ENCODE measurements around the gene NTM.

NTM gene

GRCh38 chr11:131885431-131885830, 515.0 kb downstream of the NTM start:
- DNase-seq, result no peak

- no peak for DNase-seq
These were observed 515.8 kb downstream of the NTM start for GRCh38 chr11:131886201-131886600.

- no peak for DNase-seq
These were observed 517.9 kb downstream of the NTM start for GRCh38 chr11:131888230-131888855.

GRCh38 chr11:131889146-131889577, 518.7 kb downstream of the NTM start:
- no peak for DNase-seq

DNA sequence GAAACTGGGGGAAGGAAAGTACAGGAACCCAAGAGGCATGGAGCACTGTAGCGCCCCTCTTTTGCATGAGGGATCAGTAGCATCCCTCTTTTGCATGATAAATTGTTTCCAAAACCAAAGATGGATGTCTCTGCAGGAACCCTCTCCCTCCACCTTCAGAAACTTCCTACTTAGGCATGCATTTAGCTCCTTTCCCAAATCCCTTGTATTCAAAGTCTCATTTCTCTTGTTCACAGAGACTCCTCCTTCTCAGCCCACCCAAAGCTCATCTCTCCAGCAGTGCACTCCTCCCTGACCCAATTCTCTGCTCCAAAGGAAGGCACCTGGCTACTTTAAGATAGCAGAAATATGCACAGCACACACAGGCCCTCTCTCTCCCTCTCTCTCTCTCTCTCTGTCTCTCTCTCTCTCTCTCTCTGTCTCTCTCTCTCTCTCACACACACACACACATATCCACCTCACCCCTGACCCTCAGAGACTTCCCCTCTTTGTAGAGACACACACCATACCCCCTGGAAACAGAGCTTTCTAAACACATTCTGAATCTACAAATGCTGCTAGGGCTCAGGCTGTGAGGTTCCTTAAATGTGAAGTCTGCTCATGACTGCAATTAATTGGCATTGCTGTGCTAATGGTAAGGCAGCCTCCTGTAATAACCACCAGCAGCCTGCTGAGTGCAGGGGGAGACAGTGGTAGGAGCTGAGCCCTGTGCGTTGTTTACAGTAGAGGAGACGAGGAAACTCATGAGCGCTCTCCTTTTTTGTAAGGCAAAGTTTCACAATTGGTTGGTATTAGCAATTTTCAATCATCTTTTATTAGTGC, 519.6 kb downstream of the NTM start:
- DNase-seq, result no peak

DNA sequence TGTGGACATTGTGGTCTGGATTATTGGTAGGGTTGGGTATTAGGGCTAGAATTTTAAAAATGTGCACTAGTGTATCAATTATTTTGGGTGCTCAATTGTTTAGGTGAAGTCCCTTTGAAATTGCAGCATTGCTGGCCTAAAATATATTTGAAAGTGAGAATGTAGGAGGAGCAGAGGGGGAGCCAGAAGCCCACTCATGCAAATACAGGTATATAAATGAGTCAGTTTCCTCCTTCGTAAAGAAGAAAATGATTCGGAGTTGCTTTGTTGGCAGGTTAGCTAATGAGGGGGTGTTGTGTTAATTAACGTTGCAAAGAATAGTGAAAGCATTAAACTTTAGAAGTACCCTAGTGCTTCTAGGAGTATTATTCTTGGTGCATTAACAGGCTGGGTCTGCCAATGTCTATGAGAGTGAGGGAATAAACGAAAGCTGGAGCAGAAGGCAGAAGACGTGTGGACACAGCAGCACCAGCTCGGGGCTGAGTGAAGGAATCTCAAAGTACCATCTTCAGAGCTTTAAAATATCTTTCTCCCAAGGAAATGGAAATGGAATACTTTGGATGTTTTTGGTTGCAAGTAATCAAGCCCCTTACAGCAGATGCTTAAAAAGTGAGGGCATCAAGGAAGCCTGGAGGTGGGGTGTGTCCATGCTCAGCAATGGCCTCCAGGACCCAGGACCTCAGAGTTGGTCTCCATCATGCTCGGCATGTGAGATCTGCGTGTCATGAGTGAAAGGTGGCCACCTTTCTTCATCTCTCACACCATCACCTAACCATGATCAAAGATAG, 522.9 kb downstream of the NTM start:
- no peak for DNase-seq

DNA sequence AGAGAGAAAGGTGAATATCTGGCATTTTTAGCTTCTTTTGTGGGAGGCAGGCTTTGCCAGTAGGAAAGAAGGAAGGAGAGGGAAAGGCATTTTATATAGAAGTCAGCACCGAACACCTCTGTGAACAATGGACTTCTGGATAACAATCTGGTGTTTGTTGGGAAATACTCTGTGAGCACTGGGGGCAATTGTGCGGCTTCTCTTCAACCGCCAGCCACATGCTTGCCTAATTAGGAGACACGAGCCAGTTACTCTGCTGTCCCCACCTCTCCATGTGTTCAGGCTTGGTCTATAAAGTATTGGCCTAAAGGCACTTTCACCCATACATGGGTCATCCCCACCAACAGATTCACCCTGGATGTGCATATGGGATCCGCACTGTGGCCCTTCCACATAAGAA, 523.6 kb downstream of the NTM start:
- no peak for DNase-seq

DNA sequence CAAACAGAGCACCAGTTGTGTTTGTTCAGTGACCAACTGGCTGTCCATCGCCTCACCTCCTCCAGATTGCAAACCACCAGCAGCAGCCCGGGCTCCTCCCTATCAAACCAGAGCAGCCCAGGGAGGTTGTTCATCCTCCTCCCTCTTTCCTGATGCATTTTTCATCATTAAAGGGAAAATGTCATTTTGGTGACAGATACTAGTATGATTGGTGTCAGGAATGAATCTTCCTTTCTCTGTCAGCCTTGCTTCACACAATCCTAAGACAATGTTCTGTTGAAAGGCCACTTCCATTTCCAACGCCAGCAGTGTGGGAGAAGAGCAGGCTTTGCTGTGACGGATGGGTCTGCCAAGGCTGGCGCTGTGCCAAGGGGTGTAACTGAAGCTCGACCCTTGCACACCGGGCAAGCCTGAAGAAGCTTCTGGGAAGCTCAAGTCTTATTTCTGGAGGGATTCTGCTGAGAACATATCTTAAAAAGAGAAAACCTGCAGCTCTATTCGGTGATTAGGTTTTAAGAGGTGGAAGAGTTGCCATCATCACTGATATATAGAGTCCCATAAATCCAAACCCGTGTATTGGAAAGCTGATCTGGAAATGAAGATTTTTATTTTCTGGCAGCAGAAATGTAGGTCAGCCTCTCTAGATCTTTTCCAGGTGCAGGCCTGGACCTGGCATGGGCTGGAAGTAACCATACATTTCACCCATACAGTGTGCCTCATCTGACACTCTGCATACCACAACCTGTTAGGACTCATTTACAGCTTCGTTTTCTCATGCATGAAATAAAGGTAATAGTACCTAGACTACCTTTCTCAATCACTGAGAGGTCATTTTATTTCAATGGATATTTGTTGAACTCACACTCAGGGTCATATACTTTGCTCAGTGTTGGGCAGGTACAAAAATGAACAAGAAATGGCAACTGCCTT, 524.5 kb downstream of the NTM start:
- no peak for DNase-seq

DNA sequence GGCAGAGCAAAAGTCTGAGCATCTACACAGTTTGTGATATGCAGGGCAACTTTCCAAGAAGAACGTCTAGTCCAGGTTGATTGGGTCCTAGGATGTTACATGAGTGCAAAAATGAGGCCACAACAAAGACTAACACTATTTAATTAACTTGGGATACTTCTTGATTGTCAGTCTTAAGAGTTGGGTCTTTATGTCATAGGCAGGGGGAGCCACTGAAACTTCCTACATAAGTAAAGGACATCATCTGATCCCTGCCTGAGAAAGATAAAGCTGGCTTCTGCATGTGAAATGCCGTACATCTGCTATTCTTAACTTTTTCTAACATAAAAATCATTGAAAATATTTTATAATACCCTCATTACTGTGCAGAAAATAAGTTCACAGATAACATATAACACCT, 525.5 kb downstream of the NTM start:
- no peak for DNase-seq

- no peak for DNase-seq
These were observed 526.7 kb downstream of the NTM start for GRCh38 chr11:131896978-131897615.

DNA sequence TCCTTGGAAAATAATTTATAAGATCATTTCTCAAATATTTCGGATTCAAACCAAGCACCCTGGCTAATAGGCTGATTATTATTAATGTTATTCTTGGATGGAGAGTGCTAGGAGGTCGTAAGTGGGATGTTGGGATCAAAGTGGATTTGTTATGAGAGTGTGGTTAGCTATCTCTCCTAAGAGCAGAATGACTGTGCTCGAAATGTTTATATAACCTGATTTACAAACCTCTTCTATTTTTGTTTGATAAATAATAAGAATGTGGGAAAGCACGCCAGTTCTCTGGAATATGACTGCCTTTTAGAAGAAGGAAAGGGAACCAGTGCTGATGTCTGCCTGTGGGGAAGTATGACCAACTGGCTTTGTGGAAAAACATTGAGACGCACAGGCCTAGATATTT, 527.5 kb downstream of the NTM start:
- DNase-seq, result no peak

DNA sequence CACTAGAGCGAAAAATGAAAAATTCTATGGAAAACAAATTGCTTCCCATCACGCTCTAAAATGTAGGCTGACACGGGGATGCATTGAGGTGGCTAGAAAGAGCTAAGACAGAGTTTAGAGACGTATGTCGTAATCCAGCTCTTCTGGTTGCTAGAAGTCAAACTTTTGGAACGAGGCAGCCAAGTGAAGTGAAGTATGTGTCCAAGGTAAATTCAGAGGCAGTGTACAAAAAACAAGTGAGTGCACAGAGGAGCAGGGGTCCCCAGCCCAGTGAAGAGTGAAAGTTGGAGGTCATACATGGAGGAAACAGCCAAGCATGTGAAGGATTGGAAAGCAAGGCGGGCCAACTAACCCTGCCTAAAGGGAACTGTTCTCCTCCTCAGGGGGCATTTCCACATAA, 528.5 kb downstream of the NTM start:
- no peak for DNase-seq

- no peak for DNase-seq
These were observed 529.6 kb downstream of the NTM start for GRCh38 chr11:131899950-131900580.

DNA sequence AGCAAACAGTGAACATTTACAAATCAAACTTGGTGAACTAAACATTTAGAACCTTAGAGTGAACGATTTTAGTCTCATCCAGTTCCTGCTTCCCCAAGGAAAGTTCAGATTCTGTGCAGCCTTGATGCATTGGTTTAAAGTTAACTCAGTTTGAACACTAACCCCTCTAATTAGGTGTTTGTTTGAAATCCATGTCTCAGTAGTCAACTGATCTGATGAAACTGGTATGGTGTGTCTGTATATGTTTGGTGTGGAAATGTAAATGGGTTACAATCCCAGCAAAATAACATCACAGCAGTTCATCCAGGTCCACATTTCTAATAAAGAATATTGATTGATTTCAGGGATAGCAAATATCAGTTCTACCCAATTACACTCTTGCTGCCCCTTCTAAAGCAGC, 532.0 kb downstream of the NTM start:
- DNase-seq, result no peak

- no peak for DNase-seq
These were observed 532.7 kb downstream of the NTM start for GRCh38 chr11:131903074-131903473.

GRCh38 chr11:131904756-131905155, 534.3 kb downstream of the NTM start:
- no peak for DNase-seq

GRCh38 chr11:131906963-131907362, 536.5 kb downstream of the NTM start:
- no peak for DNase-seq

GRCh38 chr11:131907371-131907770, 537.0 kb downstream of the NTM start:
- DNase-seq, result no peak

DNA sequence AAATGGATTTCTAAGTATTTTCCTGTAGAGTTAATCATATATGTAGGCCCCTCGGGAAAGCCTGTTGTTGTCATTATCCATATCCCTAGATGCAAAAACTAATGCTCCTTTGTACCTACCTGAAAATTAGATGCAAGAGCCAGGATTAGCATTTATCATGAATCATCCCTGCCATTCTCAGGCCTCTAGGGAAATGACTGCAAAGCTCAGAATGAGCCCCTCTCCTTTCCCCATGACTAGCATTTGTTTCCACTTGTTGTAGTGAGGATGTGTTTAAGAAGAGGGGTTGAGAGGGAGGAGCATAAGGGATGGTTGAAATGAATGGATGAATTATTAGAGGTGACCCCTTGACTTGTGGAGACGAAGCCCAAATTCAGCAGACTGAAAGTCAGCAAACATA, 537.9 kb downstream of the NTM start:
- DNase-seq, result no peak

DNA sequence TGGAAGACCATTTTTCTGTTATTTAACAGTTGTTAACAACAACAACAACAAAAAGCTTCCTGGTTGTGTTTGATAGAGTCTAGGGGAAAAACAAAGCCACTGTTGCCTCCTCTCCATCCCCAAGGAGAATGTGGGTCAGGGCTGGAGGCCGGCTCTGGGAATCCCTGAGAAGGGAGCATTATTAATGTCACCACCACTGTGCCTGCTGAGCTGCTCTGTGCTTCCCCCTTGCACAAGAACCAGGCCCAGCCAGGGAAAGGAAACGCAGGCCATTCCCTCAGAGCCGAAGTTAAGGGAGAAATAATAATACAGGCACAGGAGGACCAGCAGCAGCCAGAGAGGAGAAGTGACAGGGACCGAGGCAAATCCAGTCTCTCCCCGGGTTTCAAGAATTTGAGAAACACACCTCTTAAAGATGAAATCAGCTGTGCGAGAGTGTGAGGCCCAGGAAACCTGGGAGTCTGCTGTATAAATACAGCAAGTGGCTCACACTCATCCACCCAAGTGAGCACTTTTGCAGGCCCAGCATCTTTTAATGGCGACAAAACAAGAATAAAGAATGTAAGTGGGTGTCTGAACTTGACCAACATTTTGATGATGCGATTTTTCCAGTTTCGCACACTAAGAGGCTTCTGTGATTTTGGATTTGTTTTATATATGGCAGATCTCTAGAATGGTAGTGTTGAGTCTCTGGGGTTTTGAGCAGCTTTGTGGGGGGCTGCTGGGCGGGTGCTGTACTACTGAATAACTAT, 539.2 kb downstream of the NTM start:
- no peak for DNase-seq

DNA sequence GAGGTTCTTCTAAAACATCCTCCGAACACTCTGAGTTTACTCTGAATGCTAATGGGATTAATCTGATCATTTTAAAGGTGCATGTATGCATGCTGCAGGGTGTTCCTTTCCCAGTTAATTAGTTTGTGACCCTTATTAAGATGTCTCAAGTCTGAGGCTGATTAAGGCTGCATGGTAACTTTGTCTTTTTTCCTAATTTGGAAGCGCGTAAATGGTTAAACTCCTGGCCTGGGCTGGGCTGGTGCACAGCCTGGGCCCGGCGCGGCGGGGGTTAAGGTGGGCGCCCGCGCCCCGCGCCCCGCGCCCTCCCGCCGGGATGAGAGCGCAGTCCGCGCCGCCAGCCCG, 539.7 kb downstream of the NTM start:
- DNase-seq, result no peak
